Body of pancreas (tissue), 4 donors: Measurements from ENCODE around the gene SMIM30.

Experiments used
- CTCF ChIP-seq, 7 experiments: fragments of 450-650 bp in 4 of 7; fragments of 200-600 bp in 3 of 7; sonication (generic) in 3 of 7; IDR thresholded peaks; one replicate each; pipeline ENCODE4 v1.5.1; 2016 to 2019; ENCODE audit warnings: antibody characterized with exemption in 7 of 7
- POLR2A ChIP-seq, 3 donors: fragments of 450-650 bp; IDR thresholded peaks; one replicate each; pipeline ENCODE4 v1.6.1; 2016; ENCODE audit warnings: antibody characterized with exemption in 3 of 3, mild to moderate bottlenecking in 2 of 3

GRCh38 chr7:113120647-113121046 is 2.3 kb upstream of the SMIM30 start:
- no peak for TF ChIP-seq CTCF (IDR thresholded peaks at IDR 0.05)
- no peak for TF ChIP-seq POLR2A (IDR thresholded peaks at IDR 0.05)
